HepG2 (cell line): ENCODE results near the gene MPIG6B. TPM values are rescaled to one million over a fixed set of nuclear protein-coding genes. Genes with fewer than 3 reads are reported as not detected.

Experiments used
- CEBPB ChIP-seq: IDR thresholded peaks from 2 replicates; pipeline ENCODE4 v1.6.1; 2011; ENCODE audit warnings: low read depth, low read length, improper control_type of control experiment, borderline replicate concordance
- CREB1 ChIP-seq, 2 experiments: fragments of 450-650 bp in 1 of 2; IDR thresholded peaks; 2 replicates each; pipeline ENCODE4 v1.6.1; 2016 to 2017; ENCODE audit warnings: control low read depth in 1 of 2, mild to moderate bottlenecking in 1 of 2, missing compliant biosample characterization in 1 of 2, missing genetic modification characterization in 1 of 2
- ELF3 ChIP-seq: IDR thresholded peaks from 2 replicates; pipeline ENCODE4 v1.6.1; 2016; ENCODE audit warnings: missing genetic modification reagents, missing compliant biosample characterization
- GZF1 ChIP-seq: sonication (generic); formaldehyde crosslinking; IDR thresholded peaks from 2 replicates; pipeline ENCODE4 v1.5.1; 2020; ENCODE audit warnings: mild to moderate bottlenecking, missing genetic modification reagents
- KLF9 ChIP-seq: IDR thresholded peaks from 2 replicates; pipeline ENCODE4 v1.6.1; 2016; ENCODE audit warnings: low read depth
- MEIS2 ChIP-seq: sonication (generic); formaldehyde crosslinking; IDR thresholded peaks from 2 replicates; pipeline ENCODE4 v1.9.0; 2021; ENCODE audit warnings: mild to moderate bottlenecking, missing genetic modification reagents
- MTA1 ChIP-seq: sonication (generic); formaldehyde crosslinking; IDR thresholded peaks from 2 replicates; pipeline ENCODE4 v1.4.0; 2020; ENCODE audit warnings: missing genetic modification reagents, mild to moderate bottlenecking, borderline replicate concordance
- SAP130 ChIP-seq: IDR thresholded peaks from 2 replicates; pipeline ENCODE4 v1.6.1; 2016; ENCODE audit warnings: low read depth
- ZNF205 ChIP-seq: IDR thresholded peaks from 2 replicates; pipeline ENCODE4 v1.6.1; 2018; ENCODE audit warnings: missing biosample characterization, missing genetic modification reagents
- ZNF598 ChIP-seq: sonication (generic); formaldehyde crosslinking; IDR thresholded peaks from 2 replicates; pipeline ENCODE4 v1.5.1; 2020; ENCODE audit warnings: mild to moderate bottlenecking, missing genetic modification reagents, borderline replicate concordance
- ZNF619 ChIP-seq: sonication (generic); formaldehyde crosslinking; IDR thresholded peaks from 2 replicates; pipeline ENCODE4 v1.4.0; 2020; ENCODE audit warnings: mild to moderate bottlenecking, missing genetic modification reagents
- ZNF768 ChIP-seq: sonication (generic); formaldehyde crosslinking; IDR thresholded peaks from 2 replicates; pipeline ENCODE4 v1.4.0; 2020; ENCODE audit warnings: missing genetic modification reagents
- ZNF772 ChIP-seq: sonication (generic); formaldehyde crosslinking; IDR thresholded peaks from 2 replicates; pipeline ENCODE4 v1.5.0; 2020; ENCODE audit warnings: mild to moderate bottlenecking, missing genetic modification reagents
- ZNF781 ChIP-seq: sonication (generic); formaldehyde crosslinking; IDR thresholded peaks from 2 replicates; pipeline ENCODE4 v1.5.1; 2020; ENCODE audit warnings: borderline replicate concordance, mild to moderate bottlenecking, missing genetic modification reagents; ENCODE audit errors: not compliant biosample characterization
- polyA plus RNA-seq, 8 experiments: library from polyadenylated mRNA; depleted of rRNA in 3 of 8; stranded (reverse) in 7 of 8; unstranded in 1 of 8; fragments of >200 nt; fragmentation: Illumina TruSeq in 4 of 8; extraction: Trizol in 4 of 8; gene quantifications; 2 replicates each; pipeline versions ENCODE4 v1.2.1 to v1.2.3, GENCODE V29; 2011 to 2016; ENCODE audit warnings: low read depth in 4 of 8, missing spikeins in 1 of 8, mixed read lengths in 1 of 8; ENCODE audit not compliant: insufficient read depth in 1 of 8
- total RNA-seq, 5 experiments: library from RNA; depleted of rRNA; stranded (reverse); fragments of >200 nt; fragmentation: Illumina TruSeq; extraction: Trizol; gene quantifications; 2 replicates each; pipeline ENCODE4 v1.2.3, GENCODE V29; 2016; ENCODE audit warnings: low read depth in 1 of 5
- TF ChIP-seq, protein P1 (sequence below): sonication (generic); formaldehyde crosslinking; IDR thresholded peaks from 2 replicates; pipeline ENCODE4 v1.5.1; 2020; ENCODE audit warnings: mild to moderate bottlenecking, missing genetic modification reagents, moderate library complexity
- TF ChIP-seq, protein P2 (sequence below): sonication (generic); formaldehyde crosslinking; IDR thresholded peaks from 2 replicates; pipeline ENCODE4 v1.4.0; 2020; ENCODE audit warnings: missing genetic modification reagents, mild to moderate bottlenecking, borderline replicate concordance
- TF ChIP-seq, protein P3 (sequence below): sonication (generic); formaldehyde crosslinking; IDR thresholded peaks from 2 replicates; pipeline ENCODE4 v1.4.0; 2020; ENCODE audit warnings: low read depth, missing genetic modification reagents
- TF ChIP-seq, protein P4 (sequence below): sonication (generic); formaldehyde crosslinking; IDR thresholded peaks from 2 replicates; pipeline ENCODE4 v1.5.0; 2020; ENCODE audit warnings: mild to moderate bottlenecking, missing genetic modification reagents

MPIG6B gene
- total and polyA plus RNA-seq, 2 of the 13 experiments (the other 11 are each of a cell fraction or from before 2014, with no cell fraction given): not detected

DNA sequence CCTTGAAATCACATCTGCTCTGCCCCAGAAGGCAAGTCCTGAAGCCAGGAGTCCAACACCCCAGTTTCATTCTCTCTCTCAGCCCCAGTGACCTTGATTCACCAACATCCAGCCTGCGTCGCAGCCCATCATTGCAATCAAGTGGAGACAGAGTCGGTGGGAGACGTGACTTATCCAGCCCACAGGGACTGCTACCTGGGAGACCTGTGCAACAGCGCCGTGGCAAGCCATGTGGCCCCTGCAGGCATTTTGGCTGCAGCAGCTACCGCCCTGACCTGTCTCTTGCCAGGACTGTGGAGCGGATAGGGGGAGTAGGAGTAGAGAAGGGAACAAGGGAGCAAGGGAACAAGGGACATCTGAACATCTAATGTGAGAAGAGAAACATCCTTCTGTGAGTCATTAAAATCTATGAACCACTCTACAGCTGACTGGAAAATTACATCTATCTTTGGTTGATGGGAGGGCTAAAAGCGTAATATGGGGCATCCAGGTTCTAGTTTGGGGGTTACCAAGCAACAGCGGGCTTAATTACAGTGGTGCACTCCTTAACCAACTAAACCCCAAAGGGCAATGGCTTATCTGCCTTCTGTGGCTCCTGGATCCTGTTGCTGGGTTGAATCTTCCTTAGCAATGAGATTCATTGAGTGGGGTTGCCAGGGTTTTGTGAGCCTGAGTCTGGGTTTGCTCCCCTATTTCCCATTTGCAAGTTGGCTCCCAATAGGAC, 5.5 kb upstream of the MPIG6B start (continued):
- TF ChIP-seq SAP130 (CRISPR knock-in tag): peak; percentile 77
- no peak for TF ChIP-seq KLF9
- TF ChIP-seq, protein P1, sequence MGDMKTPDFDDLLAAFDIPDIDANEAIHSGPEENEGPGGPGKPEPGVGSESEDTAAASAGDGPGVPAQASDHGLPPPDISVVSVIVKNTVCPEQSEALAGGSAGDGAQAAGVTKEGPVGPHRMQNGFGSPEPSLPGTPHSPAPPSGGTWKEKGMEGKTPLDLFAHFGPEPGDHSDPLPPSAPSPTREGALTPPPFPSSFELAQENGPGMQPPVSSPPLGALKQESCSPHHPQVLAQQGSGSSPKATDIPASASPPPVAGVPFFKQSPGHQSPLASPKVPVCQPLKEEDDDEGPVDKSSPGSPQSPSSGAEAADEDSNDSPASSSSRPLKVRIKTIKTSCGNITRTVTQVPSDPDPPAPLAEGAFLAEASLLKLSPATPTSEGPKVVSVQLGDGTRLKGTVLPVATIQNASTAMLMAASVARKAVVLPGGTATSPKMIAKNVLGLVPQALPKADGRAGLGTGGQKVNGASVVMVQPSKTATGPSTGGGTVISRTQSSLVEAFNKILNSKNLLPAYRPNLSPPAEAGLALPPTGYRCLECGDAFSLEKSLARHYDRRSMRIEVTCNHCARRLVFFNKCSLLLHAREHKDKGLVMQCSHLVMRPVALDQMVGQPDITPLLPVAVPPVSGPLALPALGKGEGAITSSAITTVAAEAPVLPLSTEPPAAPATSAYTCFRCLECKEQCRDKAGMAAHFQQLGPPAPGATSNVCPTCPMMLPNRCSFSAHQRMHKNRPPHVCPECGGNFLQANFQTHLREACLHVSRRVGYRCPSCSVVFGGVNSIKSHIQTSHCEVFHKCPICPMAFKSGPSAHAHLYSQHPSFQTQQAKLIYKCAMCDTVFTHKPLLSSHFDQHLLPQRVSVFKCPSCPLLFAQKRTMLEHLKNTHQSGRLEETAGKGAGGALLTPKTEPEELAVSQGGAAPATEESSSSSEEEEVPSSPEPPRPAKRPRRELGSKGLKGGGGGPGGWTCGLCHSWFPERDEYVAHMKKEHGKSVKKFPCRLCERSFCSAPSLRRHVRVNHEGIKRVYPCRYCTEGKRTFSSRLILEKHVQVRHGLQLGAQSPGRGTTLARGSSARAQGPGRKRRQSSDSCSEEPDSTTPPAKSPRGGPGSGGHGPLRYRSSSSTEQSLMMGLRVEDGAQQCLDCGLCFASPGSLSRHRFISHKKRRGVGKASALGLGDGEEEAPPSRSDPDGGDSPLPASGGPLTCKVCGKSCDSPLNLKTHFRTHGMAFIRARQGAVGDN (CRISPR knock-in tag): peak; percentile 71
- no peak for TF ChIP-seq GZF1 (CRISPR knock-in tag)
- no peak for TF ChIP-seq MEIS2 (CRISPR knock-in tag)
- peak; percentile 51; the same call in 1 of the 2 replicates for TF ChIP-seq MTA1
- TF ChIP-seq ELF3 (CRISPR knock-in tag): no peak
- TF ChIP-seq ZNF768 (CRISPR knock-in tag): peak; percentile 40; the same call in 1 of the 2 replicates
- TF ChIP-seq CEBPB: no peak
- TF ChIP-seq, protein P2, sequence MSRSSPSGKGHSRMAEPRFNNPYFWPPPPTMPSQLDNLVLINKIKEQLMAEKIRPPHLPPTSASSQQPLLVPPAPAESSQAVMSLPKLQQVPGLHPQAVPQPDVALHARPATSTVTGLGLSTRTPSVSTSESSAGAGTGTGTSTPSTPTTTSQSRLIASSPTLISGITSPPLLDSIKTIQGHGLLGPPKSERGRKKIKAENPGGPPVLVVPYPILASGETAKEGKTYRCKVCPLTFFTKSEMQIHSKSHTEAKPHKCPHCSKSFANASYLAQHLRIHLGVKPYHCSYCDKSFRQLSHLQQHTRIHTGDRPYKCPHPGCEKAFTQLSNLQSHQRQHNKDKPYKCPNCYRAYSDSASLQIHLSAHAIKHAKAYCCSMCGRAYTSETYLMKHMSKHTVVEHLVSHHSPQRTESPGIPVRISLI: peak; percentile 14; the same call in 1 of the 2 replicates
- no peak for TF ChIP-seq ZNF619
- TF ChIP-seq ZNF205 (CRISPR knock-in tag): peak; percentile 68; the same call in 1 of the 2 replicates
- TF ChIP-seq ZNF781 (CRISPR knock-in tag): peak; percentile 59
- TF ChIP-seq, protein P3, sequence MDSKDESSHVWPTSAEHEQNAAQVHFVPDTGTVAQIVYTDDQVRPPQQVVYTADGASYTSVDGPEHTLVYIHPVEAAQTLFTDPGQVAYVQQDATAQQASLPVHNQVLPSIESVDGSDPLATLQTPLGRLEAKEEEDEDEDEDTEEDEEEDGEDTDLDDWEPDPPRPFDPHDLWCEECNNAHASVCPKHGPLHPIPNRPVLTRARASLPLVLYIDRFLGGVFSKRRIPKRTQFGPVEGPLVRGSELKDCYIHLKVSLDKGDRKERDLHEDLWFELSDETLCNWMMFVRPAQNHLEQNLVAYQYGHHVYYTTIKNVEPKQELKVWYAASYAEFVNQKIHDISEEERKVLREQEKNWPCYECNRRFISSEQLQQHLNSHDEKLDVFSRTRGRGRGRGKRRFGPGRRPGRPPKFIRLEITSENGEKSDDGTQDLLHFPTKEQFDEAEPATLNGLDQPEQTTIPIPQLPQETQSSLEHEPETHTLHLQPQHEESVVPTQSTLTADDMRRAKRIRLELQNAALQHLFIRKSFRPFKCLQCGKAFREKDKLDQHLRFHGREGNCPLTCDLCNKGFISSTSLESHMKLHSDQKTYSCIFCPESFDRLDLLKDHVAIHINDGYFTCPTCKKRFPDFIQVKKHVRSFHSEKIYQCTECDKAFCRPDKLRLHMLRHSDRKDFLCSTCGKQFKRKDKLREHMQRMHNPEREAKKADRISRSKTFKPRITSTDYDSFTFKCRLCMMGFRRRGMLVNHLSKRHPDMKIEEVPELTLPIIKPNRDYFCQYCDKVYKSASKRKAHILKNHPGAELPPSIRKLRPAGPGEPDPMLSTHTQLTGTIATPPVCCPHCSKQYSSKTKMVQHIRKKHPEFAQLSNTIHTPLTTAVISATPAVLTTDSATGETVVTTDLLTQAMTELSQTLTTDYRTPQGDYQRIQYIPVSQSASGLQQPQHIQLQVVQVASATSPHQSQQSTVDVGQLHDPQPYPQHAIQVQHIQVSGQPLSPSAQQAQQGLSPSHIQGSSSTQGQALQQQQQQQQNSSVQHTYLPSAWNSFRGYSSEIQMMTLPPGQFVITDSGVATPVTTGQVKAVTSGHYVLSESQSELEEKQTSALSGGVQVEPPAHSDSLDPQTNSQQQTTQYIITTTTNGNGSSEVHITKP (CRISPR knock-in tag): peak; percentile 50; the same call in 1 of the 2 replicates
- TF ChIP-seq CREB1 (IDR thresholded peaks at IDR 0.05): no peak
- no peak for TF ChIP-seq CREB1 (CRISPR knock-in tag; IDR thresholded peaks at IDR 0.05)
- no peak for TF ChIP-seq ZNF598 (CRISPR knock-in tag)
- no peak for TF ChIP-seq ZNF772 (CRISPR knock-in tag)
- TF ChIP-seq, protein P4, sequence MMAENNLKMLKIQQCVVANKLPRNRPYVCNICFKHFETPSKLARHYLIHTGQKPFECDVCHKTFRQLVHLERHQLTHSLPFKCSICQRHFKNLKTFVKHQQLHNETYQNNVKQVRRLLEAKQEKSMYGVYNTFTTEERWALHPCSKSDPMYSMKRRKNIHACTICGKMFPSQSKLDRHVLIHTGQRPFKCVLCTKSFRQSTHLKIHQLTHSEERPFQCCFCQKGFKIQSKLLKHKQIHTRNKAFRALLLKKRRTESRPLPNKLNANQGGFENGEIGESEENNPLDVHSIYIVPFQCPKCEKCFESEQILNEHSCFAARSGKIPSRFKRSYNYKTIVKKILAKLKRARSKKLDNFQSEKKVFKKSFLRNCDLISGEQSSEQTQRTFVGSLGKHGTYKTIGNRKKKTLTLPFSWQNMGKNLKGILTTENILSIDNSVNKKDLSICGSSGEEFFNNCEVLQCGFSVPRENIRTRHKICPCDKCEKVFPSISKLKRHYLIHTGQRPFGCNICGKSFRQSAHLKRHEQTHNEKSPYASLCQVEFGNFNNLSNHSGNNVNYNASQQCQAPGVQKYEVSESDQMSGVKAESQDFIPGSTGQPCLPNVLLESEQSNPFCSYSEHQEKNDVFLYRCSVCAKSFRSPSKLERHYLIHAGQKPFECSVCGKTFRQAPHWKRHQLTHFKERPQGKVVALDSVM (CRISPR knock-in tag): no peak
